GM19452 (cell line): ENCODE results near the gene DENND4C.
"Not testable (repeated sequence)": the region's sequence is repeated elsewhere in the genome, so short reads cannot be mapped to it uniquely, and the experiment has no call there.

Experiments
- ATAC-seq: cut with Tn5 transposase; IDR thresholded peaks from one replicate; pipeline ENCODE4 v1.9.1; 2021; ENCODE audit not compliant: unreplicated experiment

DENND4C gene

GRCh38 chr9:19223724-19224123 lies 6.8 kb upstream of the DENND4C start:
- ATAC-seq = no peak

DNA sequence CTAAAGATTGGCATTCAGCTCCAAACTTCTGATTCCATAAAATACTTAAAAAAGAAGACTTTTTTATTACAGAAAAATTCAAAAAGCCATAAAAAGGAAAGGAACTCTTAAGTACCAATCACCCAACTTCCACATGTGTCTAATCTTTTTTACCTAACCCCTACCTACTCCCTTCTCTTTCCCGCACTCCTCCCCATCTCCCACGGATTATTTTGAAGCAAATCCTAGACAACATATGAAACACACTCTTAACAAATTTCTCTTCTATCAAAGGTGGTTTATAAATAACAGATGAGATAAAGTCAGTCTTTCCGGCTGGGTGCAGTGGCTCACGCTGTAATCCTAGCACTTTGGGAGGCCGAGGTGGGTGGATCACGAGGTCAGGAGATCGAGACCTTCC lies 5.9 kb upstream of the DENND4C start:
- no peak for ATAC-seq

GRCh38 chr9:19229595-19230354 lies 718 bp upstream of the DENND4C start:
- peak; percentile 61 for ATAC-seq

GRCh38 chr9:19231126-19231903 lies 822 bp downstream of the DENND4C start:
- peak; percentile 2 for ATAC-seq

DNA sequence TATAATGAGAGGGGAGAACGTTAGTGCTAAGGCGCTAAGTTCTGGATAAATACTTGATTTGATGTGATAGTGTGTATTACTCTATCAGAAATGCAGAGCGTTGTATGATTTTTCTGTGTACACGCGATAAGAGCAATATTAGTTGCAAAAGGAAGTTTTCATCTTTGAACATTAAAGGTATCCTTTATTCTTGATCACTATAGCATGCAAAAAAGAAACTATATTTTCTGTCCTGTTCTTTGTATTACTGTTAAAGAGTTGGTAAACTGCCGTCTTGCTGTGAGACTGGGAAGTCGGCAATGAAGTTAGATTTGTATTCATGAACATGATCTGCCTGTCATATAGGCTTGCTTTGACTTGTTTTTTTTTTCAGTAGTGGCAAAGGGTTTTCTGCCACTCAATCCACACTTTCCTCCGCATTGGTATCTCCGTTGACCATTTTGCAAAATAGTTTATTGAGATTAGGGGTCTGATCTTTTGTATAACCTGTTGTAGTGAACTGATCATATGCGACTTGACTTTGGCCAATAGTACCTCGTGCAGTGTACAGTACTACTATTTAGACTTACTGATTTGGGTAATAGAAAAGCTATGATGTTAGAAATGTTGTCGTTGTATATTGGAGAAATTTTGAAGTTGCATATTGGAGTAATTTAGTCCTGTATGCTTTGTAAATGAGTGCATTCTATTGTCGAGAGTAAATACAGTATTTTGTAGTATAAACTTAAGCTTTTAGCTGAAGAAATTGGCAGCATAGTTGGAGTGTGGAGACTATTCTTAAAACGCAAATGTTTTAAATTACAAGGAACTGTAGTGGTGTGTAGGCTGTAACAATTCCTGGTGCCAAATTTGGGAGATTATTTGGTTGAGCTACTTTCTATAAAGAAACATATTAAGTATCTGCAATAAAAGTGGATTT lies 1.7 kb downstream of the DENND4C start:
- ATAC-seq = no peak

GRCh38 chr9:19232823-19233194 lies 2.3 kb downstream of the DENND4C start:
- ATAC-seq = no peak

GRCh38 chr9:19233344-19233743 lies 2.9 kb downstream of the DENND4C start:
- ATAC-seq = no peak

GRCh38 chr9:19239955-19240354 lies 9.5 kb downstream of the DENND4C start:
- no peak for ATAC-seq

GRCh38 chr9:19241728-19242127 lies 11.2 kb downstream of the DENND4C start:
- no peak for ATAC-seq

GRCh38 chr9:19243366-19244033 lies 13.0 kb downstream of the DENND4C start:
- ATAC-seq = no peak

GRCh38 chr9:19246891-19247290 lies 16.4 kb downstream of the DENND4C start:
- ATAC-seq = no peak

- ATAC-seq = no peak
Measured at GRCh38 chr9:19247420-19247819, 16.9 kb downstream of the DENND4C start.

GRCh38 chr9:19250346-19250745 lies 19.9 kb downstream of the DENND4C start:
- ATAC-seq = not testable (repeated sequence)

DNA sequence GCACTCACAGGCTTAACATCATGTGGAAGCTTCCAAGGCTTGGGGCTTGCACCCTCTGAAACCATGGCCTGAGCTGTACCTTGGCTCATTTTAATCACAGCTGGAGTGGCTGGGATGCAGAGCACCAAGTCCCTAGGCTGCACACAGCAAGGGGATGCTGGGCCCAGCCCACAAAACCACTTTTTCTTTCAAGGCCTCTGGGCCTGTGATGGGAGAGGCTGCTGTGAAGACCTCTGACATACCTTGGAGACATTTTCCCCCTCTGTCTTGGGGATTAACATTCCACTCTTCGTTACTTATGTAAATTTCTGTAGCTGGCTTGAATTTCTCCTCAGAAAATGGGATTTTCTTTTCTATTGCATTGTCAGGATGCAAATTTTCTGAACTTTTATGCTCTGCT lies 20.7 kb downstream of the DENND4C start:
- not testable (repeated sequence) for ATAC-seq

DNA sequence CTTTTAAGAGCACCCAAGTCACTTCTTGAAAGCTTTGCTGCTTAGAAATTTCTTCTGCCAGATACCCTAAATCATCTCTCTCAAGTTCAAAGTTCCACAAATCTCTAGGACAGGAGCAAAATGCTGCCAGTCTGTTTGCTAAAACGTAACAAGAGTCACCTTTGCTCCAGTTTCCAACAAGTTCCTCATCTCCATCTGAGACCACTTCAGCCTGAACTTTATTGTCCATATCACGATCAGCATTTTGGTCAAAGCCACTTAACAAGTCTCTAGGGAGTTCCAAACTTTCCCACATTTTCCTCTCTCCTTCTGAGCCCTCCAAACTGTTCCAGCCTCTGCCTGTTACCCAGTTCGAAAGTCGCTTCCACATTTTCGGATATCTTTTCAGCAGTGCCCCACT lies 21.1 kb downstream of the DENND4C start:
- not testable (repeated sequence) for ATAC-seq

- ATAC-seq = no peak
Measured at GRCh38 chr9:19252174-19252884, 21.8 kb downstream of the DENND4C start.

GRCh38 chr9:19252885-19253219 lies 22.4 kb downstream of the DENND4C start:
- no peak for ATAC-seq

DNA sequence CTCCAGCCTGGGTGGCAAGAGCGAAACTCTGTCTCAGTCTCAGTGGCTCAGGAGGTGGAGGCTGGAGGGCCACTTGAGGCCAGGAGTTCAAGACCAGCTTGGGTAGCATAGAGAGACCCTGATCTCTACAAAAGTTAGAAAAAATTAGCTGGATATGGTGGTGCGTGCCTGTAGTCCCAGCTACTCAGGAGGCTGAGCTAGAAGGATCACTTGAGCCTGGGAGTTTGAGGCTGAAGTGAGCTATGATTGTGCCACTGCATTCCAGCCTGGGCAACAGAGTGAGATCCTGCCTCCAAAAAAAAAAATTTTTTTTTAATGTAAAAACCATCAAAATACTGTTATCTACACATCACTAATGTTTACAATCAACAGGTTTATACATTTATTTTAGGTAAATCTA lies 24.6 kb downstream of the DENND4C start:
- no peak for ATAC-seq

DNA sequence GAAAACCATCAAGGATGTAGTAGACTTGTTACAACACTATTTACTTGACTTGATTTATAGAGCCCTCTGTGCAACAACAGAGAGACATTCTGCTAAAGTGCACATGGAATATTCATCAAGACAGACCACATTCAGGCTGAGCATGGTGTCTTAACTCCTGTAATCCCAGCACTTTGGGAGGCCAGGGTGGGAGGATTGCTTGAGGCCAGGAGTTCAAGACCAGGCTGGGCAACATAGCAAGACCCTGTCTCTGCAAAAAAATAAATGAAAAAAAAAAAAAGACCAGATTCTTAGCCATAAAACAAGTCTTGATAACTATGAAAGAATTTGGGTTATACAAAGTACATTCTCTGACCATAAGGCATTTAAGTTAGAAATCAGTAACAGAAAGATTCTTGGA lies 25.3 kb downstream of the DENND4C start:
- ATAC-seq = no peak

GRCh38 chr9:19259665-19260255 lies 29.3 kb downstream of the DENND4C start:
- not testable (repeated sequence) for ATAC-seq
